Measurements from ENCODE around the gene COX6B1.

COX6B1 gene

GRCh38 chr19:35608251-35608650, 39.9 kb upstream of the COX6B1 start:
- Histone ChIP-seq H3K36me3 (ENCODE audit: low read depth) (no peaks in the 10 kb centered on the region), H3K4me3 (ENCODE audit: severe bottlenecking) (no peak overlapping the region), H3K9me3 (ENCODE audit: severe bottlenecking) (peaks cover 5% of the 10 kb centered on the region), H3K27me3 (ENCODE audit: insufficient read depth, poor library complexity, severe bottlenecking) (no peaks in the 10 kb centered on the region), H3K27ac (ENCODE audit: poor library complexity, severe bottlenecking) (no peak overlapping the region), H3K4me1 (ENCODE audit: insufficient read depth, poor library complexity, severe bottlenecking) (peaks cover 4% of the 10 kb centered on the region)
- ATAC-seq (ENCODE audit: low read depth) (no peak), DNase-seq (ENCODE audit: low spot score) (no peak)
- TF ChIP-seq CTCF (IDR thresholded peaks at IDR 0.05; ENCODE audit: poor library complexity, severe bottlenecking), result no peak

GRCh38 chr19:35609851-35610353, 38.2 kb upstream of the COX6B1 start:
- Histone ChIP-seq H3K36me3 (ENCODE audit: low read depth) (peaks cover 7% of the 10 kb centered on the region; the same call in 1 of the 2 replicates), H3K27me3 (ENCODE audit: insufficient read depth, poor library complexity, severe bottlenecking) (no peaks in the 10 kb centered on the region), H3K4me3 (ENCODE audit: severe bottlenecking) (no peak overlapping the region), H3K27ac (ENCODE audit: poor library complexity, severe bottlenecking) (no peak overlapping the region), H3K9me3 (ENCODE audit: severe bottlenecking) (peaks cover 5% of the 10 kb centered on the region), H3K4me1 (ENCODE audit: insufficient read depth, poor library complexity, severe bottlenecking) (peaks cover 4% of the 10 kb centered on the region)
- TF ChIP-seq CTCF (IDR thresholded peaks at IDR 0.05; ENCODE audit: poor library complexity, severe bottlenecking), result no peak
- ATAC-seq (ENCODE audit: low read depth) (no peak), DNase-seq (ENCODE audit: low spot score) (no peak)

GRCh38 chr19:35612224-35612558, 35.9 kb upstream of the COX6B1 start:
- Histone ChIP-seq H3K4me1 (ENCODE audit: insufficient read depth, poor library complexity, severe bottlenecking) (peaks cover 4% of the 10 kb centered on the region), H3K27me3 (ENCODE audit: insufficient read depth, poor library complexity, severe bottlenecking) (no peaks in the 10 kb centered on the region), H3K9me3 (ENCODE audit: severe bottlenecking) (peaks cover 2% of the 10 kb centered on the region), H3K27ac (ENCODE audit: poor library complexity, severe bottlenecking) (no peak overlapping the region), H3K4me3 (ENCODE audit: severe bottlenecking) (peak overlapping the region; percentile 96), H3K36me3 (ENCODE audit: low read depth) (peaks cover 21% of the 10 kb centered on the region)
- no peak for TF ChIP-seq CTCF (IDR thresholded peaks at IDR 0.05; ENCODE audit: poor library complexity, severe bottlenecking)
- ATAC-seq (ENCODE audit: low read depth) (no peak), DNase-seq (ENCODE audit: low spot score) (no peak)

GRCh38 chr19:35612559-35613321, 35.4 kb upstream of the COX6B1 start, which contains the start of gene HAUS5:
Gene HAUS5 (plus strand): TSS chr19:35612735. CDS start chr19:35612795, 60 bp downstream.
- Histone ChIP-seq H3K9me3 (ENCODE audit: severe bottlenecking) (no peaks in the 10 kb centered on the region), H3K27me3 (ENCODE audit: insufficient read depth, poor library complexity, severe bottlenecking) (no peaks in the 10 kb centered on the region), H3K4me3 (ENCODE audit: severe bottlenecking) (peak within 1 kb of the TSS; percentile 96), H3K36me3 (ENCODE audit: low read depth) (peaks cover 21% of the 10 kb centered on the region), H3K4me1 (ENCODE audit: insufficient read depth, poor library complexity, severe bottlenecking) (peaks cover 4% of the 10 kb centered on the region), H3K27ac (ENCODE audit: poor library complexity, severe bottlenecking) (peak within 1 kb of the TSS; percentile 23)
- no peak for TF ChIP-seq CTCF (IDR thresholded peaks at IDR 0.05; ENCODE audit: poor library complexity, severe bottlenecking)
- peak; percentile 95 for ATAC-seq (ENCODE audit: low read depth)
- peak; percentile 85 for DNase-seq (ENCODE audit: low spot score)

- H3K27me3 ChIP-seq (ENCODE audit: insufficient read depth, poor library complexity, severe bottlenecking), result no peaks in the 10 kb centered on the region
- TF ChIP-seq CTCF (IDR thresholded peaks at IDR 0.05; ENCODE audit: poor library complexity, severe bottlenecking), result no peak
- peaks cover 4% of the 10 kb centered on the region for H3K4me1 ChIP-seq (ENCODE audit: insufficient read depth, poor library complexity, severe bottlenecking)
- DNase-seq (ENCODE audit: low spot score) (no peak), ATAC-seq (ENCODE audit: low read depth) (no peak)
- no peak overlapping the region for H3K4me3 ChIP-seq (ENCODE audit: severe bottlenecking)
- peaks cover 21% of the 10 kb centered on the region for H3K36me3 ChIP-seq (ENCODE audit: low read depth)
- no peaks in the 10 kb centered on the region for H3K9me3 ChIP-seq (ENCODE audit: severe bottlenecking)
- no peak overlapping the region for H3K27ac ChIP-seq (ENCODE audit: poor library complexity, severe bottlenecking)
Observed at GRCh38 chr19:35613574-35613973, 34.5 kb upstream of the COX6B1 start.

Measured in RWPE2 (cell line).